BLaER1 (cell line): ENCODE results near the gene DMBT1.

Experiments
- H3K27ac ChIP-seq: shearing (Covaris generic); formaldehyde crosslinking; 2 replicates; pipeline ENCODE4 v1.8.1; 2022
- H3K27me3 ChIP-seq: shearing (Covaris generic); formaldehyde crosslinking; 2 replicates; pipeline ENCODE4 v1.8.1; 2022
- H3K36me3 ChIP-seq: shearing (Covaris generic); formaldehyde crosslinking; 2 replicates; pipeline ENCODE4 v1.8.1; 2022
- H3K4me1 ChIP-seq: shearing (Covaris generic); formaldehyde crosslinking; 2 replicates; pipeline ENCODE4 v1.8.1; 2022
- H3K4me2 ChIP-seq: shearing (Covaris generic); formaldehyde crosslinking; 2 replicates; pipeline ENCODE4 v1.8.1; 2022
- H3K4me3 ChIP-seq: shearing (Covaris generic); formaldehyde crosslinking; 2 replicates; pipeline ENCODE4 v1.8.1; 2022
- H3K9ac ChIP-seq: shearing (Covaris generic); formaldehyde crosslinking; 2 replicates; pipeline ENCODE4 v1.8.1; 2022
- H3K9me3 ChIP-seq: shearing (Covaris generic); formaldehyde crosslinking; 2 replicates; pipeline ENCODE4 v1.8.1; 2022
- H4K20me1 ChIP-seq: shearing (Covaris generic); formaldehyde crosslinking; 2 replicates; pipeline ENCODE4 v1.8.1; 2022
- Cebpa-rat ChIP-seq: shearing (Covaris generic); IDR thresholded peaks from 2 replicates; pipeline ENCODE4 v1.8.1; 2022

Gene DMBT1

GRCh38 chr10:122678266-122678665, 117.7 kb downstream of the DMBT1 start:
- Histone ChIP-seq H3K4me1 (peaks cover 3% of the 10 kb centered on the region), H3K9ac (no peak overlapping the region), H3K4me2 (no peak overlapping the region), H3K27ac (no peak overlapping the region), H3K9me3 (no peaks in the 10 kb centered on the region), H3K27me3 (no peaks in the 10 kb centered on the region), H3K36me3 (no peaks in the 10 kb centered on the region), H3K4me3 (no peak overlapping the region), H4K20me1 (no peaks in the 10 kb centered on the region)
- TF ChIP-seq Cebpa-rat, result no peak

DNA sequence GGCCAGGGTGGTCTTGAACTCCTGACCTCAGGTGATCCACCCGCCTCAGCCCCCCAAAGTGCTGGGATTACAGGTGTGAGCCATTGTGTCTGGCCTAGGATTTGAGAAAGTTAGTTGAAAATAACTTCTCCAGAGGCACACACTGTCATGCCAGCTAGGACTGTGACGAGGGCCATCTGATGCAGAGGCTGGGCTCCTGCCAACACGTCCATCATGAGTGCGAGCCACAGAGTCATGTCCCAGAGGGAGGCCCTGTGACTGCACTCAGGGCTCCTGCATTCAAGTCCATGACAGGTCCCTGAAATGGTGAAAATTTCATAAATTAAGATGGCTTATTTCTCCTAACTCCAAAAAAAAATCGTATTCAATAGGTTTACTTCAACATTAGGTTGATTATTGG, 122.0 kb downstream of the DMBT1 start:
- Histone ChIP-seq H4K20me1 (no peaks in the 10 kb centered on the region), H3K9me3 (no peaks in the 10 kb centered on the region), H3K27me3 (no peaks in the 10 kb centered on the region), H3K9ac (no peak overlapping the region), H3K4me2 (no peak overlapping the region), H3K36me3 (no peaks in the 10 kb centered on the region), H3K27ac (no peak overlapping the region), H3K4me3 (no peak overlapping the region), H3K4me1 (no peaks in the 10 kb centered on the region)
- no peak for TF ChIP-seq Cebpa-rat

GRCh38 chr10:122688293-122688989, 127.9 kb downstream of the DMBT1 start:
- Histone ChIP-seq H3K9ac (no peak overlapping the region), H3K27me3 (no peaks in the 10 kb centered on the region), H3K4me3 (no peak overlapping the region), H4K20me1 (no peaks in the 10 kb centered on the region), H3K9me3 (no peaks in the 10 kb centered on the region), H3K4me1 (peaks cover 4% of the 10 kb centered on the region; the same call in 1 of the 2 replicates), H3K27ac (no peak overlapping the region), H3K4me2 (no peak overlapping the region), H3K36me3 (no peaks in the 10 kb centered on the region)
- TF ChIP-seq Cebpa-rat, result no peak

- Histone ChIP-seq H3K27me3 (no peaks in the 10 kb centered on the region), H3K9ac (no peak overlapping the region), H3K9me3 (no peaks in the 10 kb centered on the region), H3K4me2 (no peak overlapping the region), H4K20me1 (no peaks in the 10 kb centered on the region), H3K36me3 (no peaks in the 10 kb centered on the region), H3K27ac (no peak overlapping the region), H3K4me3 (no peak overlapping the region), H3K4me1 (peaks cover 4% of the 10 kb centered on the region; the same call in 1 of the 2 replicates)
- TF ChIP-seq Cebpa-rat, result no peak
These were observed 128.7 kb downstream of the DMBT1 start for GRCh38 chr10:122689146-122689820.

DNA sequence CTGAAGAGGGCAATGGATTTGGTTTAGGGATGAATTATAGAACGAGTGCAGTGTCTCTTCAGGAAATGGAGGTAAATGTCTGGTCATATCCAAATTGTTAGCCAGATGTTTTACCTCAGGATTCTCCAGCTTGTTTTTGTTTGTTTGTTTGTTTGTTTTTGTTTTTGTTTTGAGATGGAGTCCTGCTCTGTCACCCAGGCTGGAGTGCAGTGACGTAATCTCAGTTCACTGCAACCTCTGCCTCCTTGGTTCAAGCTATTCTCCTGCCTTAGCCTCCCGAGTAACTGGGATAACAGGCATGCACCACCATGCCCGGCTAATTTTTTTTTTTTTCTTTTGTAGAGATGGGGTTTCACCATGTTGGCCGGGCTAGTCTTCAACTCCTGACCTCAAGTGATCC, 132.2 kb downstream of the DMBT1 start:
- Histone ChIP-seq H4K20me1 (no peaks in the 10 kb centered on the region), H3K36me3 (no peaks in the 10 kb centered on the region), H3K9me3 (no peaks in the 10 kb centered on the region), H3K4me1 (peaks cover 4% of the 10 kb centered on the region; the same call in 1 of the 2 replicates), H3K27ac (no peak overlapping the region), H3K9ac (no peak overlapping the region), H3K4me2 (no peak overlapping the region), H3K27me3 (no peaks in the 10 kb centered on the region), H3K4me3 (no peak overlapping the region)
- TF ChIP-seq Cebpa-rat, result no peak
